Measurements from ENCODE around the gene PPP1R13L.

- TF ChIP-seq CTCF (conservative IDR thresholded peaks at IDR 0.05; ENCODE audit: low read depth, low read length) (no peak), EZH2 (IDR thresholded peaks at IDR 0.05; ENCODE audit: low read length, unreplicated experiment) (no peak)
Measured at GRCh38 chr19:45368127-45368526, 36.7 kb downstream of the PPP1R13L start.
